Measurements from ENCODE around the gene NACC2.

NACC2 gene

GRCh38 chr9:135992486-135993408 is 102.3 kb downstream of the NACC2 start:
- peak; percentile 48 for DNase-seq (ENCODE audit: low spot score)

GRCh38 chr9:135991771-135992170 is 103.3 kb downstream of the NACC2 start:
- no peak for DNase-seq (ENCODE audit: low spot score)

- peak; percentile 62 for DNase-seq (ENCODE audit: low spot score)
Observed at GRCh38 chr9:135990468-135991429, 104.3 kb downstream of the NACC2 start.

- DNase-seq (ENCODE audit: low spot score): peak; percentile 81
Observed at GRCh38 chr9:135989722-135990467, 105.2 kb downstream of the NACC2 start.

GRCh38 chr9:135989157-135989556 is 105.9 kb downstream of the NACC2 start:
- DNase-seq (ENCODE audit: low spot score): no peak

- DNase-seq (ENCODE audit: low spot score): no peak
Observed at GRCh38 chr9:135988493-135988892, 106.6 kb downstream of the NACC2 start.

- DNase-seq (ENCODE audit: low spot score): no peak
Observed at GRCh38 chr9:135987838-135988404, 107.2 kb downstream of the NACC2 start.

- no peak for DNase-seq (ENCODE audit: low spot score)
Observed at GRCh38 chr9:135986605-135987004, 108.5 kb downstream of the NACC2 start.

- DNase-seq (ENCODE audit: low spot score): no peak
Observed at GRCh38 chr9:135985889-135986288, 109.2 kb downstream of the NACC2 start.

GRCh38 chr9:135985459-135985774 is 109.7 kb downstream of the NACC2 start:
- DNase-seq (ENCODE audit: low spot score): no peak

- no peak for DNase-seq (ENCODE audit: low spot score)
Observed at GRCh38 chr9:135984072-135984710, 110.9 kb downstream of the NACC2 start.

GRCh38 chr9:135983208-135984071 is 111.6 kb downstream of the NACC2 start:
- DNase-seq (ENCODE audit: low spot score): peak; percentile 22

GRCh38 chr9:135982499-135983207 is 112.4 kb downstream of the NACC2 start:
- no peak for DNase-seq (ENCODE audit: low spot score)

GRCh38 chr9:135980926-135981630 is 114.0 kb downstream of the NACC2 start:
- peak; percentile 94 for DNase-seq (ENCODE audit: low spot score)

GRCh38 chr9:135979547-135980166 is 115.4 kb downstream of the NACC2 start:
- peak; percentile 22 for DNase-seq (ENCODE audit: low spot score)

- DNase-seq (ENCODE audit: low spot score): peak; percentile 70
Observed at GRCh38 chr9:135978642-135979546, 116.2 kb downstream of the NACC2 start.

GRCh38 chr9:135976944-135977343 is 118.1 kb downstream of the NACC2 start:
- DNase-seq (ENCODE audit: low spot score): no peak
